ENCODE data around the gene CAPZA3.

CAPZA3 gene

GRCh38 chr12:18731156-18731555, 6.8 kb upstream of the CAPZA3 start:
- ChIA-PET CTCF (no interaction called here), POLR2A (no interaction called here)
- DNase-seq (ENCODE audit: extremely low spot score), result no peak
- TF ChIP-seq HDGF (IDR thresholded peaks at IDR 0.05; ENCODE audit: borderline replicate concordance) (no peak), FOXK2 (IDR thresholded peaks at IDR 0.05) (no peak), NFRKB (IDR thresholded peaks at IDR 0.05) (no peak), ELF4 (IDR thresholded peaks at IDR 0.05) (no peak), CTBP1 (IDR thresholded peaks at IDR 0.05; ENCODE audit: borderline replicate concordance) (no peak), LEF1 (IDR thresholded peaks at IDR 0.05; ENCODE audit: borderline replicate concordance) (no peak), TARDBP (IDR thresholded peaks at IDR 0.05) (no peak), SP1 (IDR thresholded peaks at IDR 0.05) (no peak), L3MBTL2 (conservative IDR thresholded peaks at IDR 0.05) (no peak), PKNOX1 (IDR thresholded peaks at IDR 0.05) (no peak), ARNT (IDR thresholded peaks at IDR 0.05) (no peak), FOXA1 (IDR thresholded peaks at IDR 0.05) (no peak), BHLHE40 (IDR thresholded peaks at IDR 0.05; ENCODE audit: borderline replicate concordance) (no peak), ZNF384 (IDR thresholded peaks at IDR 0.05) (no peak), SUZ12 (IDR thresholded peaks at IDR 0.05) (no peak), FOXM1 (IDR thresholded peaks at IDR 0.05; ENCODE audit: borderline replicate concordance) (no peak)

GRCh38 chr12:18747895-18748294, 10.0 kb downstream of the CAPZA3 start:
- TF ChIP-seq ELF4 (IDR thresholded peaks at IDR 0.05) (no peak), FOXA1 (IDR thresholded peaks at IDR 0.05) (no peak), CTBP1 (IDR thresholded peaks at IDR 0.05; ENCODE audit: borderline replicate concordance) (no peak), FOXK2 (IDR thresholded peaks at IDR 0.05) (no peak), SP1 (IDR thresholded peaks at IDR 0.05) (no peak), SUZ12 (IDR thresholded peaks at IDR 0.05) (no peak), L3MBTL2 (conservative IDR thresholded peaks at IDR 0.05) (no peak), ARNT (IDR thresholded peaks at IDR 0.05) (no peak), FOXM1 (IDR thresholded peaks at IDR 0.05; ENCODE audit: borderline replicate concordance) (no peak), TARDBP (IDR thresholded peaks at IDR 0.05) (no peak), HDGF (IDR thresholded peaks at IDR 0.05; ENCODE audit: borderline replicate concordance) (no peak), LEF1 (IDR thresholded peaks at IDR 0.05; ENCODE audit: borderline replicate concordance) (no peak), BHLHE40 (IDR thresholded peaks at IDR 0.05; ENCODE audit: borderline replicate concordance) (no peak), ZNF384 (IDR thresholded peaks at IDR 0.05) (no peak), NFRKB (IDR thresholded peaks at IDR 0.05) (no peak)
- CTCF ChIA-PET, result no interaction called here
- DNase-seq (ENCODE audit: extremely low spot score), result no peak
- POLR2A ChIA-PET, result no interaction called here

- DNase-seq (ENCODE audit: extremely low spot score), result no peak
- ChIA-PET CTCF (interaction anchor here (0.7 kb wide), 2 partner anchors 402 to 502 kb away, joined by 3 to 4 read pairs; no protein-coding TSS in a partner anchor), POLR2A (no interaction called here)
- TF ChIP-seq ELF4 (IDR thresholded peaks at IDR 0.05) (no peak), SP1 (IDR thresholded peaks at IDR 0.05) (no peak), HDGF (IDR thresholded peaks at IDR 0.05; ENCODE audit: borderline replicate concordance) (no peak), BHLHE40 (IDR thresholded peaks at IDR 0.05; ENCODE audit: borderline replicate concordance) (no peak), PKNOX1 (IDR thresholded peaks at IDR 0.05) (no peak), FOXA1 (IDR thresholded peaks at IDR 0.05) (no peak), TARDBP (IDR thresholded peaks at IDR 0.05) (no peak), LEF1 (IDR thresholded peaks at IDR 0.05; ENCODE audit: borderline replicate concordance) (no peak), ARNT (IDR thresholded peaks at IDR 0.05) (no peak)
Observed at GRCh38 chr12:18749386-18749957, 11.6 kb downstream of the CAPZA3 start.

- no peak for DNase-seq (ENCODE audit: extremely low spot score)
- ChIA-PET POLR2A (no interaction called here), CTCF (interaction anchor here (0.7 kb wide), 2 partner anchors 402 to 503 kb away, joined by 3 to 4 read pairs; no protein-coding TSS in a partner anchor)
- TF ChIP-seq NFRKB (IDR thresholded peaks at IDR 0.05), result no peak
- TF ChIP-seq SP1 (IDR thresholded peaks at IDR 0.05), result no peak
- no peak for TF ChIP-seq TARDBP (IDR thresholded peaks at IDR 0.05)
- TF ChIP-seq CTBP1 (IDR thresholded peaks at IDR 0.05; ENCODE audit: borderline replicate concordance), result no peak
- no peak for TF ChIP-seq L3MBTL2 (conservative IDR thresholded peaks at IDR 0.05)
- no peak for TF ChIP-seq ZNF384 (IDR thresholded peaks at IDR 0.05)
- no peak for TF ChIP-seq FOXM1 (IDR thresholded peaks at IDR 0.05; ENCODE audit: borderline replicate concordance)
- TF ChIP-seq PKNOX1 (IDR thresholded peaks at IDR 0.05), result no peak
- no peak for TF ChIP-seq FOXK2 (IDR thresholded peaks at IDR 0.05)
- no peak for TF ChIP-seq SUZ12 (IDR thresholded peaks at IDR 0.05)
- no peak for TF ChIP-seq LEF1 (IDR thresholded peaks at IDR 0.05; ENCODE audit: borderline replicate concordance)
- no peak for TF ChIP-seq ELF4 (IDR thresholded peaks at IDR 0.05)
- no peak for TF ChIP-seq FOXA1 (IDR thresholded peaks at IDR 0.05)
Observed at GRCh38 chr12:18750085-18750484, 12.2 kb downstream of the CAPZA3 start.

- TF ChIP-seq ELF4 (IDR thresholded peaks at IDR 0.05), result no peak
- no peak for TF ChIP-seq PKNOX1 (IDR thresholded peaks at IDR 0.05)
- TF ChIP-seq ARNT (IDR thresholded peaks at IDR 0.05), result no peak
- no peak for TF ChIP-seq HDGF (IDR thresholded peaks at IDR 0.05; ENCODE audit: borderline replicate concordance)
- no peak for TF ChIP-seq ZNF384 (IDR thresholded peaks at IDR 0.05)
- TF ChIP-seq LEF1 (IDR thresholded peaks at IDR 0.05; ENCODE audit: borderline replicate concordance), result no peak
- TF ChIP-seq FOXA1 (IDR thresholded peaks at IDR 0.05), result no peak
- no peak for TF ChIP-seq TARDBP (IDR thresholded peaks at IDR 0.05)
- ChIA-PET POLR2A (no interaction called here), CTCF (no interaction called here)
- DNase-seq (ENCODE audit: extremely low spot score), result no peak
Observed at GRCh38 chr12:18751866-18752265, 13.9 kb downstream of the CAPZA3 start.
